Stomach (tissue), 9 donors: ENCODE results near the gene SF3B1. TPM values are rescaled to one million over a fixed set of nuclear protein-coding genes. Genes with fewer than 3 reads are reported as not detected.
A peak's percentile ranks its signal among the peaks of the same experiment; 100 is the strongest.
"Not testable (repeated sequence)": the region's sequence is repeated elsewhere in the genome, so short reads cannot be mapped to it uniquely, and the experiment has no call there.

ENCODE experiments used
- DNase-seq, 2 donors: peaks; one replicate each; pipeline versions ENCODE4 v3.0.0 to v3.0.0-alpha.2; 2013 to 2019
- H3K27ac ChIP-seq, 5 donors: fragments of 200-600 bp in 4 of 5; sonication (generic) in 4 of 5; one replicate each; pipeline ENCODE4 v1.5.1; 2013 to 2019; ENCODE audit warnings: mild to moderate bottlenecking in 1 of 5, moderate library complexity in 1 of 5
- H3K27me3 ChIP-seq, 3 donors: fragments of 200-600 bp; sonication (generic); one replicate each; pipeline ENCODE4 v1.5.1; 2017 to 2019; ENCODE audit warnings: mixed run types in 1 of 3
- H3K36me3 ChIP-seq, 4 donors: fragments of 200-600 bp; sonication (generic); 1 replicate in 3 of 4; 2 replicates in 1 of 4; pipeline ENCODE4 v1.5.1; 2016 to 2019
- H3K4me1 ChIP-seq, 4 donors: fragments of 200-600 bp; sonication (generic); one replicate each; pipeline ENCODE4 v1.5.1; 2016 to 2019
- H3K4me3 ChIP-seq, 4 donors: fragments of 200-600 bp; sonication (generic) in 3 of 4; one replicate each; pipeline ENCODE4 v1.5.1; 2016 to 2019; ENCODE audit warnings: mild to moderate bottlenecking in 1 of 4
- H3K9me3 ChIP-seq, 4 donors: fragments of 200-600 bp; sonication (generic); one replicate each; pipeline ENCODE4 v1.5.1; 2016 to 2019
- EP300 ChIP-seq: sonication (generic); formaldehyde crosslinking; IDR thresholded peaks from one replicate; pipeline ENCODE4 v1.6.1; 2017; ENCODE audit warnings: antibody characterized with exemption
- POLR2A ChIP-seq, 4 donors: fragments of 450-650 bp; IDR thresholded peaks; one replicate each; pipeline ENCODE4 v1.6.1; 2016; ENCODE audit warnings: antibody characterized with exemption in 4 of 4, control low read depth in 2 of 4, mild to moderate bottlenecking in 1 of 4, moderate library complexity in 1 of 4
- POLR2AphosphoS5 ChIP-seq, 3 donors: sonication (generic); formaldehyde crosslinking; IDR thresholded peaks; one replicate each; pipeline ENCODE4 v1.6.1; 2016; ENCODE audit warnings: antibody characterized with exemption in 3 of 3
- WGBS, 5 donors: extraction: QIAGEN DNeasy Blood & Tissue Kit in 3 of 5; methylation state at CpG; one replicate each; pipeline versions ENCODE4 v1.1.5 to v1.1.7; 2013 to 2018; 5-methylcytosine and 5-hydroxymethylcytosine counted together
- intact Hi-C: fragments of 100-400 bp; cut with DNase I; formaldehyde crosslinking; loops from one replicate; pipeline ENCODE4 v1.15.1; 2023; ENCODE audit warnings: low total_unique reads
- polyA plus RNA-seq, 3 donors: library from polyadenylated mRNA; stranded (reverse); fragments of 200-250 nt; gene quantifications; one replicate each; pipeline ENCODE4 v1.2.3, GENCODE V29; 2013
- total RNA-seq, 5 donors: library from RNA; depleted of rRNA; stranded (reverse); fragments of >200 nt; gene quantifications; one replicate each; pipeline versions ENCODE4 v1.1.0 to v1.2.3, GENCODE V29; 2014 to 2016
- TF ChIP-seq, protein P1 (sequence below), 7 experiments: fragments of 450-650 bp in 4 of 7; fragments of 200-600 bp in 3 of 7; sonication (generic) in 3 of 7; IDR thresholded peaks; one replicate each; pipeline ENCODE4 v1.5.1; 2016 to 2019; ENCODE audit warnings: antibody characterized with exemption in 7 of 7, control low read depth in 2 of 7, mild to moderate bottlenecking in 1 of 7
- donor health status: healthy with polysubstance abuse.
- donor health status: Bipolar disorder and iron deficiency.
- donor health status: healthy.

SF3B1 gene
- total and polyA plus RNA-seq, 8 donors: 47.4 to 520 (median 245) TPM

- Histone ChIP-seq H3K27ac (no peak overlapping the region), H3K36me3 (no peaks in the 10 kb centered on the region), H3K4me3 (no peak overlapping the region), H3K4me1 (peaks cover 0 to 3% (median 1%) of the 10 kb centered on the region in 4 donors), H3K9me3 (no peaks in the 10 kb centered on the region), H3K27me3 (no peaks in the 10 kb centered on the region)
- intact Hi-C loops: no loop called here
- TF ChIP-seq EP300: no peak
- TF ChIP-seq, protein P1, sequence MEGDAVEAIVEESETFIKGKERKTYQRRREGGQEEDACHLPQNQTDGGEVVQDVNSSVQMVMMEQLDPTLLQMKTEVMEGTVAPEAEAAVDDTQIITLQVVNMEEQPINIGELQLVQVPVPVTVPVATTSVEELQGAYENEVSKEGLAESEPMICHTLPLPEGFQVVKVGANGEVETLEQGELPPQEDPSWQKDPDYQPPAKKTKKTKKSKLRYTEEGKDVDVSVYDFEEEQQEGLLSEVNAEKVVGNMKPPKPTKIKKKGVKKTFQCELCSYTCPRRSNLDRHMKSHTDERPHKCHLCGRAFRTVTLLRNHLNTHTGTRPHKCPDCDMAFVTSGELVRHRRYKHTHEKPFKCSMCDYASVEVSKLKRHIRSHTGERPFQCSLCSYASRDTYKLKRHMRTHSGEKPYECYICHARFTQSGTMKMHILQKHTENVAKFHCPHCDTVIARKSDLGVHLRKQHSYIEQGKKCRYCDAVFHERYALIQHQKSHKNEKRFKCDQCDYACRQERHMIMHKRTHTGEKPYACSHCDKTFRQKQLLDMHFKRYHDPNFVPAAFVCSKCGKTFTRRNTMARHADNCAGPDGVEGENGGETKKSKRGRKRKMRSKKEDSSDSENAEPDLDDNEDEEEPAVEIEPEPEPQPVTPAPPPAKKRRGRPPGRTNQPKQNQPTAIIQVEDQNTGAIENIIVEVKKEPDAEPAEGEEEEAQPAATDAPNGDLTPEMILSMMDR (IDR thresholded peaks at IDR 0.05): no peak
- TF ChIP-seq POLR2A (IDR thresholded peaks at IDR 0.05): no peak
- no peak for TF ChIP-seq POLR2AphosphoS5 (IDR thresholded peaks at IDR 0.05)
- WGBS, 5 donors: 22 to 40% (median 31%) methylated on average over 4 of the region's 4 CpGs
- no peak for DNase-seq
Measured at GRCh38 chr2:197383825-197384224, 51.0 kb downstream of the SF3B1 start.

- H3K27me3 ChIP-seq: no peaks in the 10 kb centered on the region
- no peak overlapping the region for H3K27ac ChIP-seq
- no peak overlapping the region for H3K4me3 ChIP-seq
- no peak for DNase-seq
- H3K4me1 ChIP-seq: peaks cover 0 to 7% (median 3%) of the 10 kb centered on the region in 4 donors
- intact Hi-C loops: no loop called here
- no peaks in the 10 kb centered on the region for H3K9me3 ChIP-seq
- WGBS, 5 donors: 30 to 48% (median 44%) methylated on average over 1 of the region's 1 CpG
- TF ChIP-seq, protein P1 (IDR thresholded peaks at IDR 0.05): no peak
- TF ChIP-seq POLR2A (IDR thresholded peaks at IDR 0.05) (no peak), EP300 (no peak), POLR2AphosphoS5 (IDR thresholded peaks at IDR 0.05) (no peak)
- H3K36me3 ChIP-seq: no peaks in the 10 kb centered on the region
Measured at GRCh38 chr2:197381641-197382040, 53.2 kb downstream of the SF3B1 start.

DNA sequence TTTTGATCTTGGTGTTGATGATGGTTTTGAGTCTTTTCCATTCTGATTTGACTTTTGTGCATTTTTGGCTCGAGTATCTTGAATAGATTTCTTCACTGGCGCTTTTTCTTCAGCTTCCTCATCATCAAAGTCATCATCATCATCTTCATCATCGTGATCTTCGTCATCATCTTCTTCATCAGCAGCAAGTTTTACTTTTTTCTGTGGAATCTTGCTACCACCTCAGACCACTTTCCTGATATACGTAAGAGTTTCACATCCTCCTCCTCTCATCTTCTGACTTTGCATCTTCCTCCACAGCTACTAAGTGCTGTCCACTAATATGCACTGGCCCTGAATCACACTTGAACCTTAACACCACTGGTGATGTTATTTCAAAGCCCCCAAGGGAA lies 54.9 kb downstream of the SF3B1 start:
- WGBS, 5 donors: 76 to 88% (median 83%) methylated on average over 5 of the region's 5 CpGs
- H3K9me3 ChIP-seq, DNase-seq, H3K36me3 ChIP-seq, H3K27ac ChIP-seq, H3K4me1 ChIP-seq, H3K27me3 ChIP-seq, H3K4me3 ChIP-seq: not testable (repeated sequence)
- intact Hi-C loops: loop anchor here (5.0 kb wide), 1 partner anchor 268 kb away; no protein-coding TSS in a partner anchor

DNA sequence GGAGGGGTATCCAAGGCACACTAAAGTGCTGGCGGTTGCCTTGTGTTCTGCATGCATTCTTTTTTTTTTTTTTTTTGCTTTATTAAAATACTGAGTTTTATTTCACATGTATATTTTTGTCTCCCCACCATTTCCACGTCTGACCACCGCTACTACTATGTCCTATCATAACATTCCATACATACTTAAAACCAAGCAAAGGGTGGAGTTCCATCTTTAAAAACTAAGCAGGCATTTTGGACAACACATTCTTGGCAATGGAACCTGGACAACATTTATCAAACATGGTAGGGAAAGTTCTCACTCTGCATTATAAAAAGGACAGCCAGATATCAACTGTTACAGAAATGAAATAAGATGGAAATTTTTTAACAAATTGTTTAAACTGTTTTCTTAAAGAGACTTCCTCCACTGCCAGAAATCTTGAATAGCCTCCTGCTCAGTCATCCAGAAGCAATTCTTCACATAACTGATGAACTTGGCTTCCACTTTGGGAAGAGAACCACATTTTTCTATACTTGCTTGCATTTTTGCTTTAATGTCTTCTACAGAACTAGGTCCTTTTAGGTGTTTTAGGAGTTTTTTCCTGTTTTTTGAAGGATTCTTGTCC lies 55.4 kb downstream of the SF3B1 start:
- H3K27ac ChIP-seq, H3K9me3 ChIP-seq, H3K27me3 ChIP-seq, H3K4me3 ChIP-seq, DNase-seq, H3K36me3 ChIP-seq, H3K4me1 ChIP-seq: not testable (repeated sequence)
- intact Hi-C loops: loop anchor here (5.0 kb wide), 1 partner anchor 267 kb away; no protein-coding TSS in a partner anchor
- 43 to 56% (median 50%) methylated on average over 3 of the region's 3 CpGs for WGBS, 5 donors

- H3K4me1 ChIP-seq: peaks cover 0 to 7% (median 3%) of the 10 kb centered on the region in 4 donors
- H3K9me3 ChIP-seq: no peaks in the 10 kb centered on the region
- H3K36me3 ChIP-seq: no peaks in the 10 kb centered on the region
- WGBS, 5 donors: 48 to 53% (median 49%) methylated on average over 17 of the region's 17 CpGs
- TF ChIP-seq, protein P1 (IDR thresholded peaks at IDR 0.05): peak in 5 of 7 experiments; percentile 47 to 80 (median 69)
- no peak for TF ChIP-seq POLR2AphosphoS5 (IDR thresholded peaks at IDR 0.05)
- no peak overlapping the region for H3K4me3 ChIP-seq
- intact Hi-C loops: loop anchor here (5.0 kb wide), 1 partner anchor 266 kb away; no protein-coding TSS in a partner anchor
- H3K27ac ChIP-seq: no peak overlapping the region
- DNase-seq: peak; percentile 51 to 78
- H3K27me3 ChIP-seq: no peaks in the 10 kb centered on the region
Measured at GRCh38 chr2:197378494-197379307, 56.1 kb downstream of the SF3B1 start.
